Measurements from ENCODE around the gene TUBB4B. TPM values are rescaled to one million over a fixed set of nuclear protein-coding genes. Genes with fewer than 3 reads are reported as not detected.

The TUBB4B gene
- total RNA-seq, 1 experiment from 2014 or later: 360 TPM

DNA sequence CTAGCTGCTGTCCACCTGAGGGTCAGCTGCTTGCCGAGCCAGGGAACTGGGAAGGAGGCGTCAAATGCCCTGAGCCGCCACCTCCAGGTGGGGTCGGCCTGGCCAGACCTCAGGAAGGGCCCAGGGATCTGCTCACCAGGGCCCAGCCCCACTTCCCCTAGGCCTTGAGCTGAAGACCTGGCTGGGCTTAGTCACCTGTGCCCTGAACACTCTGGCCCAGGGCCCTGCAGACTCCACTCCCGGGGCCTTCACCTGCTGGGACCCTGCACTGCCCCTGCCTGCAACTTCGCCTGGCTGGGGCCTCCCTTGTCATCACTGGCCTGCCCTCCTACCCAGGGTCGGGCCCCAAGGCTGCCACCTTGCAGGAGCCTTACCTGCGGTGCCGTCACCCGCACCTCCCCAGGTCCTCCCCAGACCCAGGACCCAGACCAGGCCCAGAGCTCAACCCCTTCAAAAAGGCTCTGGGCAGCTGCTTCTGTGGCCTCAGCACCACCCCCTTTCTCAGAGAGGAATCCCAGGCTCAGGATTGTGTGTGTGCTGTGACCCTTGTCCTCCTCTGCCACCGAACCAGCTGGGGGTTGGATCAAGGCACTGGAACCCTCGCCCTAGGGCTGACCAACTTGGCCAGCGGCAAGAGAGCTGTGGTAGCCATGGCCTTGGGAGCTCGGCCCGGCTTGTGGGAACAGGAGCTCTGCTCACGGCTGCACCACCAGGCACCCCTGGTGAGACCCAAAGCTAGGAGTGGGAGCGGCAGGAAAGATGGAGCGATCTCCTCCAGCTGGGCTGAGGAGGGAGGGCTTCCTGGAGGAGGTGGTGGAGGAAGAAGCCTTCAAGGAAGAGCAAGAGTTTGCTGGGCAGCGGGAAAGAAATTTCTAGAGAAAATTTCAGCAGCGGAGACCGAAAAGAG lies 12.9 kb downstream of the TUBB4B start:
- no peaks in the 10 kb centered on the region for H3K4me1 Mint-ChIP-seq (ENCODE audit: low read depth, unreplicated experiment)
- BruUV-seq (replicated peaks): no TSS peak
- H3K9me3 Mint-ChIP-seq (ENCODE audit: low read depth, unreplicated experiment): no peaks in the 10 kb centered on the region
- intact Hi-C loops (cut with micrococcal nuclease; ENCODE audit: unreplicated experiment): no loop called here
- H3K36me3 Mint-ChIP-seq (ENCODE audit: insufficient read depth, unreplicated experiment): peaks cover 46% of the 10 kb centered on the region
- TF ChIP-seq, protein P1, sequence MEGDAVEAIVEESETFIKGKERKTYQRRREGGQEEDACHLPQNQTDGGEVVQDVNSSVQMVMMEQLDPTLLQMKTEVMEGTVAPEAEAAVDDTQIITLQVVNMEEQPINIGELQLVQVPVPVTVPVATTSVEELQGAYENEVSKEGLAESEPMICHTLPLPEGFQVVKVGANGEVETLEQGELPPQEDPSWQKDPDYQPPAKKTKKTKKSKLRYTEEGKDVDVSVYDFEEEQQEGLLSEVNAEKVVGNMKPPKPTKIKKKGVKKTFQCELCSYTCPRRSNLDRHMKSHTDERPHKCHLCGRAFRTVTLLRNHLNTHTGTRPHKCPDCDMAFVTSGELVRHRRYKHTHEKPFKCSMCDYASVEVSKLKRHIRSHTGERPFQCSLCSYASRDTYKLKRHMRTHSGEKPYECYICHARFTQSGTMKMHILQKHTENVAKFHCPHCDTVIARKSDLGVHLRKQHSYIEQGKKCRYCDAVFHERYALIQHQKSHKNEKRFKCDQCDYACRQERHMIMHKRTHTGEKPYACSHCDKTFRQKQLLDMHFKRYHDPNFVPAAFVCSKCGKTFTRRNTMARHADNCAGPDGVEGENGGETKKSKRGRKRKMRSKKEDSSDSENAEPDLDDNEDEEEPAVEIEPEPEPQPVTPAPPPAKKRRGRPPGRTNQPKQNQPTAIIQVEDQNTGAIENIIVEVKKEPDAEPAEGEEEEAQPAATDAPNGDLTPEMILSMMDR (IDR thresholded peaks at IDR 0.05; ENCODE audit: unreplicated experiment): no peak
- no peak for DNase-seq
- no peaks in the 10 kb centered on the region for H3K27me3 Mint-ChIP-seq (ENCODE audit: unreplicated experiment)
- H3K27ac Mint-ChIP-seq (ENCODE audit: unreplicated experiment): peak overlapping the region; percentile 66
- H3K4me3 Mint-ChIP-seq (ENCODE audit: low read depth, unreplicated experiment): peak overlapping the region; percentile 80
- CTCF ChIA-PET: interaction anchor here (0.7 to 1.2 kb wide), 4 partner anchors 12 to 33 kb away, joined by 3 to 4 read pairs (median 3); no protein-coding TSS in a partner anchor

DNA sequence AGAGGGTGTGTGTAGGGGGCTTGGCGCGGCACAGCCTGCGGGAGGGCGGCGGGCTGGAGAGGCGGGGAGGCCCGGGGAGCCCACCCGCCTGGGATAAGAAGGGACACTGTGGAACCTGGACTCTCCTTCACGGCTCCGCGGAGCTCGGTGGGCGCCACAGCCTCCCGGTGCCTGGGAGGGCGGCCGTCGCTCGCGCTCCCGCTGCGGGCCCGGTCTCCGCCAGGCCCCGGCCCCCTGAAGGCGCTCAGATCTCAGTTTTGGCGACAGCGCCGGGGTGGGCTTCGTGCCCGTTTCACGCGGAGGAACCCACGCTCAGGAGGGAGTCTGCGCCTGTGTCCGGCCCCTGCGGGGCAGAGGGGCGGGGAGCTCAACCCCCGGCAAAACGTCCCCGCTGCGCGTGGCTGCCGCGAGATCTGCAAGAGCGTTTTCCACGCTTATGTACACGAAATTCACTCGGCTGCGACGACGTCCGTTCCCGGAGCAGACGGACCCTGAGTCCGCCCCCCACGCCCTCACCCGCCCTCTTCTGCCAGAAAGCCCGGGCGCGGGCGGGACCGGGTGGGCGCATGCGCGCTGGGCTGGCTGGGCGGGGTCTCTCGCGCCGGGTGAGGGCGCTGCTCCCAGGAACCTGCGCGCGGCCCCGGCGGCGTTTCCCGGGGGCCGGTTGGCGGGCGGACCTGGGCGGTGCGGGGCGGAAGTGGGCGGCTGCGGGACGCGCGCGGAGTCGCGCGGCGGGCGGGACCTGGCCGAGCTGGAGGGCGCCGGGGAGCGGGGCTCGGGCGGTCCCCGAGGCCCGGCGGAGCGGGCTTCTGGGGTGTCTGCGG lies 13.7 kb downstream of the TUBB4B start, which contains the start of gene NELFB:
Gene NELFB (plus strand): TSS at position 704 of the 824 bp plus-strand sequence.
- TF ChIP-seq, protein P1 (IDR thresholded peaks at IDR 0.05; ENCODE audit: unreplicated experiment): no peak
- Mint-ChIP-seq H3K4me3 (ENCODE audit: low read depth, unreplicated experiment) (peak within 1 kb of the TSS; percentile 80), H3K27ac (ENCODE audit: unreplicated experiment) (peak within 1 kb of the TSS; percentile 66), H3K9me3 (ENCODE audit: low read depth, unreplicated experiment) (no peaks in the 10 kb centered on the region), H3K27me3 (ENCODE audit: unreplicated experiment) (no peaks in the 10 kb centered on the region), H3K4me1 (ENCODE audit: low read depth, unreplicated experiment) (no peaks in the 10 kb centered on the region), H3K36me3 (ENCODE audit: insufficient read depth, unreplicated experiment) (peaks cover 43% of the 10 kb centered on the region)
- no TSS peak for BruUV-seq (replicated peaks)
- CTCF ChIA-PET: interaction anchor here (0.7 to 1.2 kb wide), 4 partner anchors 13 to 32 kb away, joined by 3 to 4 read pairs (median 3); no protein-coding TSS in a partner anchor
- intact Hi-C loops (cut with micrococcal nuclease; ENCODE audit: unreplicated experiment): no loop called here
- DNase-seq: peak; percentile 95

DNA sequence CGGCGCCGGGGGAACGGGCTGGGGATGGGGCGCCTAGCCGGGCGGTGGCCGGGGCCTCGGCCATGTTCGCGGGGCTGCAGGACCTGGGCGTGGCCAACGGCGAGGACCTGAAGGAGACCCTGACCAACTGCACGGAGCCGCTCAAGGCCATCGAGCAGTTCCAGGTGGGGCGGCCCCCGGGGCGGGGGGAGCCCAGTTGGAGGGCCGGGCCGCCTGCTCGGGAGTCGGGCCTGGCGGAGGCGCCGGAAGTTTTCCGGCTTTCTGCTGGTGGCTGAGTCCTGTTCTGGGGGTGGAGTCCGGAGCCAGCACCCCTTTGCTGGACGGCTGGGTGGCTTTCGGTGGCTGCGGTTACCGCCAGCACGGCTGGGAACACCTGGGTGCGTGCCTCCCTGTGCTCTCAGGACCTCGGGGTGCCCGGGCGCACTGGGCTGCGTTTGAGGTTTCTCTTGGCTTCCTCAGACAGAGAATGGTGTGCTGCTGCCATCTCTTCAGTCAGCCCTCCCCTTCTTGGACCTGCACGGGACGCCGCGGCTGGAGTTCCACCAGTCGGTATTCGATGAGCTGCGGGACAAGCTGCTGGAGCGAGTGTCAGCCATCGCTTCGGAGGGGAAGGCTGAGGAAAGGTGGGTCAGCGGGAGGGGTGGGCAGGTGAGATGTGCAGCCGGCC lies 14.5 kb downstream of the TUBB4B start:
- peak; percentile 49 for DNase-seq
- no TSS peak for BruUV-seq (replicated peaks)

More for the DNA sequence above, 14.5 kb downstream of the TUBB4B start:
- intact Hi-C loops (cut with micrococcal nuclease; ENCODE audit: unreplicated experiment): no loop called here
- Mint-ChIP-seq H3K4me1 (ENCODE audit: low read depth, unreplicated experiment) (no peaks in the 10 kb centered on the region), H3K36me3 (ENCODE audit: insufficient read depth, unreplicated experiment) (peaks cover 42% of the 10 kb centered on the region), H3K9me3 (ENCODE audit: low read depth, unreplicated experiment) (no peaks in the 10 kb centered on the region), H3K4me3 (ENCODE audit: low read depth, unreplicated experiment) (peak overlapping the region; percentile 80), H3K27ac (ENCODE audit: unreplicated experiment) (no peak overlapping the region), H3K27me3 (ENCODE audit: unreplicated experiment) (no peaks in the 10 kb centered on the region)
- TF ChIP-seq, protein P1 (IDR thresholded peaks at IDR 0.05; ENCODE audit: unreplicated experiment): no peak
- CTCF ChIA-PET: interaction anchor here (1.2 kb wide), 1 partner anchor 31 kb away, joined by 3 read pairs; no protein-coding TSS in a partner anchor
